Kidney (tissue), 14 donors: Measurements from ENCODE around the gene CCS. TPM values are rescaled to one million over a fixed set of nuclear protein-coding genes. Genes with fewer than 3 reads are reported as not detected.
"Not testable (repeated sequence)": the region's sequence is repeated elsewhere in the genome, so short reads cannot be mapped to it uniquely, and the experiment has no call there.

ENCODE experiments used
- DNase-seq, 5 donors: peaks; one replicate each; pipeline ENCODE4 v3.0.0-alpha.2; 2013 to 2020
- FAIRE-seq: peaks from 2 replicates; lab custom pipeline; 2012; peaks lifted over from hg19 to GRCh38; lab: Jason Lieb, UNC
- H3K27ac ChIP-seq, 2 donors: one replicate each; pipeline ENCODE4 v1.7.0; 2013; ENCODE audit warnings: low read depth in 2 of 2, low read length in 2 of 2, inconsistent platforms in 1 of 2
- H3K27me3 ChIP-seq: one replicate; pipeline ENCODE4 v1.7.1; 2013; ENCODE audit warnings: low read length, inconsistent platforms; ENCODE audit not compliant: control insufficient read depth, insufficient read depth
- H3K36me3 ChIP-seq, 3 donors: one replicate each; pipeline versions ENCODE4 v1.7.0 to v1.7.1; 2013; ENCODE audit warnings: low read length in 3 of 3, control low read depth in 1 of 3, inconsistent platforms in 1 of 3; ENCODE audit not compliant: insufficient read depth in 3 of 3, control insufficient read depth in 2 of 3
- H3K4me1 ChIP-seq, 3 donors: one replicate each; pipeline versions ENCODE4 v1.7.0 to v1.7.1; 2013; ENCODE audit warnings: low read length in 3 of 3, inconsistent platforms in 1 of 3, low read depth in 1 of 3; ENCODE audit not compliant: control insufficient read depth in 2 of 3, insufficient read depth in 2 of 3
- H3K4me3 ChIP-seq, 3 donors: one replicate each; pipeline versions ENCODE4 v1.7.0 to v1.8.1; 2013; ENCODE audit warnings: low read length in 3 of 3, control low read depth in 1 of 3, inconsistent platforms in 1 of 3
- H3K9ac ChIP-seq, 3 donors: one replicate each; pipeline versions ENCODE4 v1.7.0 to v1.7.1; 2013; ENCODE audit warnings: low read length in 3 of 3, control low read depth in 1 of 3, inconsistent platforms in 1 of 3
- H3K9me3 ChIP-seq, 3 donors: one replicate each; pipeline versions ENCODE4 v1.7.0 to v1.7.1; 2013; ENCODE audit warnings: low read length in 3 of 3, control low read depth in 1 of 3, inconsistent platforms in 1 of 3; ENCODE audit not compliant: control insufficient read depth in 2 of 3, insufficient read depth in 1 of 3
- CTCF ChIP-seq: IDR thresholded peaks from 3 replicates; pipeline ENCODE4 v1.5.1; 2012; ENCODE audit warnings: mild to moderate bottlenecking, moderate library complexity, borderline replicate concordance; ENCODE audit not compliant: insufficient read depth; ENCODE audit errors: extremely low read depth
- intact Hi-C: fragments of 100-400 bp; cut with DNase I; formaldehyde crosslinking; loops from one replicate; pipeline ENCODE4 v1.11.1; 2022
- polyA plus RNA-seq: library from polyadenylated mRNA; stranded (reverse); fragments of 350-450 nt; fragmentation: Illumina TruSeq; extraction: RNeasy Lipid Tissue Mini Kit (QIAGEN cat#74804); gene quantifications from one replicate; pipeline ENCODE4 v1.2.3, GENCODE V29; 2014; ENCODE audit warnings: low read depth, low replicate concordance; ENCODE audit not compliant: insufficient read depth
- total RNA-seq: library from RNA; stranded (reverse); fragmentation: NEBNext Ultra II Directional; extraction: Animal tissue kit (Norgen Biotek cat#: 25700); gene quantifications from one replicate; pipeline ENCODE4 v1.2.1, GENCODE V29; 2021
- donor health status: control.
- donor health status: control.
- donor health status: control.
- donor health status: control.
- donor health status: control.
- donor health status: DM: yes; HTN: yes; CAD: no.
- donor health status: Normal renal cell carcinoma (clear cell type).

Gene CCS
- total and polyA plus RNA-seq, 2 donors from 2014 or later, result 40.7 to 78.7 TPM

GRCh38 chr11:66600631-66601233, 7.7 kb downstream of the CCS start:
- DNase-seq (peak in 1 of 5 donors; percentile 11), FAIRE-seq (no peak)
- Histone ChIP-seq H3K36me3 (peaks cover 0 to 26% (median 11%) of the 10 kb centered on the region in 3 donors), H3K4me3 (no peak overlapping the region), H3K9me3 (no peaks in the 10 kb centered on the region), H3K27me3 (no peaks in the 10 kb centered on the region), H3K27ac (no peak overlapping the region), H3K4me1 (peaks cover 0 to 5% (median 4%) of the 10 kb centered on the region in 3 donors), H3K9ac (no peak overlapping the region)
- no peak for TF ChIP-seq CTCF
- intact Hi-C loops, result no loop called here

GRCh38 chr11:66603072-66603471, 10.1 kb downstream of the CCS start:
- Histone ChIP-seq H3K36me3 (peaks cover 0 to 26% (median 11%) of the 10 kb centered on the region in 3 donors), H3K4me1 (peaks cover 0 to 4% (median 2%) of the 10 kb centered on the region in 3 donors), H3K9ac (no peak overlapping the region), H3K9me3 (no peaks in the 10 kb centered on the region), H3K27ac (no peak overlapping the region), H3K27me3 (no peaks in the 10 kb centered on the region), H3K4me3 (no peak overlapping the region)
- intact Hi-C loops, result no loop called here
- TF ChIP-seq CTCF, result no peak
- peak in 1 of 5 donors; percentile 46 for DNase-seq
- FAIRE-seq, result no peak

- no peak overlapping the region for H3K27ac ChIP-seq
- peaks cover 0 to 26% (median 10%) of the 10 kb centered on the region in 3 donors for H3K36me3 ChIP-seq
- H3K9me3 ChIP-seq, result no peaks in the 10 kb centered on the region
- FAIRE-seq, result no peak
- H3K4me1 ChIP-seq, result peaks cover 0 to 4% (median 2%) of the 10 kb centered on the region in 3 donors
- no peak for TF ChIP-seq CTCF
- no peak overlapping the region for H3K9ac ChIP-seq
- H3K4me3 ChIP-seq, result no peak overlapping the region
- DNase-seq, result peak in 1 of 5 donors; percentile 4
- intact Hi-C loops, result no loop called here
- H3K27me3 ChIP-seq, result no peaks in the 10 kb centered on the region
These were observed 11.2 kb downstream of the CCS start for GRCh38 chr11:66604155-66604554.

DNA sequence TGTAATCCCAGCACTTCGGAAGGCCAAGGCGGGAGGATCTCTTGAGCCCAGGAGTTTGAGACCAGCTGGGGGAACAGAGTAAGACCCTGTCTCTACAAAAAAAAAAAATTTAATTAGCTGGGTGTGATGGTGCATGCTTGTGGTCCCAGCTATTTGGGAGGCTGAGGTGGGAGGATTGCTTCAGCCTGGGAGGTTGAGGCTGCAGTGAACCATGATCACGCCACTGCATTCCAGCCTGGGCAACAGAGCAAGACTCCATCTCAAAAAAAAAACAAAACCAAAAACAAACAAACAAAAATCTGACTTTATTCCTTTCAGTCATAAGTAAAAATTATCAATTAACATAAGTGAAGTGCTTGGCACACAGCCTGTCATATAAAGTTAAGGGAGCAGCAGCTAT, 13.6 kb downstream of the CCS start:
- H3K4me3 ChIP-seq, DNase-seq, H3K4me1 ChIP-seq, H3K9me3 ChIP-seq, intact Hi-C loops, H3K9ac ChIP-seq, FAIRE-seq, H3K27me3 ChIP-seq: not testable (repeated sequence)
- Histone ChIP-seq H3K27ac (peak overlapping the region in 1 of 2 donors; percentile 19), H3K36me3 (peaks cover 0 to 12% (median 2%) of the 10 kb centered on the region in 3 donors)
